Mesenchymal stem cell (in vitro differentiated cells and primary cell): ENCODE results near the gene RNF26.

Experiments
- DNase-seq: peaks from one replicate; pipeline ENCODE4 v3.0.0-alpha.2; 2013
- H2AFZ ChIP-seq: one replicate; pipeline ENCODE4 v1.6.1; 2013; ENCODE audit warnings: low read depth, mild to moderate bottlenecking, control low read depth, inconsistent platforms, low read length, moderate library complexity
- H2AK5ac ChIP-seq: 2 replicates; pipeline ENCODE4 v1.6.1; 2013; ENCODE audit warnings: low read length, moderate library complexity, mild to moderate bottlenecking, inconsistent platforms; ENCODE audit not compliant: severe bottlenecking
- H2BK120ac ChIP-seq: one replicate; pipeline ENCODE4 v1.6.1; 2013; ENCODE audit warnings: low read depth, mild to moderate bottlenecking, inconsistent platforms, low read length, moderate library complexity
- H2BK12ac ChIP-seq, 2 experiments: one replicate each; pipeline ENCODE4 v1.6.1; 2013; ENCODE audit warnings: inconsistent platforms in 2 of 2, low read length in 2 of 2, mild to moderate bottlenecking in 2 of 2, moderate library complexity in 2 of 2, control low read depth in 1 of 2
- H2BK15ac ChIP-seq: one replicate; pipeline ENCODE4 v1.6.1; 2013; ENCODE audit warnings: mild to moderate bottlenecking, low read depth, inconsistent platforms; ENCODE audit not compliant: poor library complexity, severe bottlenecking
- H2BK5ac ChIP-seq: 2 replicates; pipeline ENCODE4 v1.6.1; 2013; ENCODE audit warnings: low read depth, mild to moderate bottlenecking, low read length, control low read depth, inconsistent platforms; ENCODE audit not compliant: poor library complexity, severe bottlenecking
- H3K14ac ChIP-seq, 2 experiments: one replicate each; pipeline ENCODE4 v1.6.1; 2013; ENCODE audit warnings: inconsistent platforms in 2 of 2, low read length in 2 of 2, control low read depth in 1 of 2, mild to moderate bottlenecking in 1 of 2, moderate library complexity in 1 of 2
- H3K18ac ChIP-seq, 2 experiments: one replicate each; pipeline ENCODE4 v1.6.1; 2013; ENCODE audit warnings: inconsistent platforms in 2 of 2, low read length in 2 of 2, control low read depth in 1 of 2, low read depth in 1 of 2, mild to moderate bottlenecking in 1 of 2
- H3K23ac ChIP-seq, 2 experiments: one replicate each; pipeline ENCODE4 v1.6.1; 2013; ENCODE audit warnings: inconsistent platforms in 2 of 2, low read length in 2 of 2, mild to moderate bottlenecking in 2 of 2, moderate library complexity in 2 of 2, control low read depth in 1 of 2
- H3K27ac ChIP-seq: 2 replicates; pipeline ENCODE4 v1.5.1; 2013; ENCODE audit warnings: mild to moderate bottlenecking, moderate library complexity, low read length, control low read depth, inconsistent platforms; ENCODE audit not compliant: poor library complexity, severe bottlenecking
- H3K27me3 ChIP-seq, 2 experiments: 2 replicates each; pipeline versions ENCODE4 v1.6.1 to v1.7.0; 2013; ENCODE audit warnings: low read length in 2 of 2, mild to moderate bottlenecking in 2 of 2, moderate library complexity in 2 of 2, control low read depth in 1 of 2, inconsistent platforms in 1 of 2; ENCODE audit not compliant: control insufficient read depth in 1 of 2, insufficient read depth in 1 of 2
- H3K36me3 ChIP-seq, 2 experiments: 2 replicates each; pipeline versions ENCODE4 v1.6.1 to v1.7.0; 2013; ENCODE audit warnings: low read length in 2 of 2, control low read depth in 1 of 2, inconsistent platforms in 1 of 2, low read depth in 1 of 2, mild to moderate bottlenecking in 1 of 2; ENCODE audit not compliant: insufficient read depth in 2 of 2, control insufficient read depth in 1 of 2
- H3K4ac ChIP-seq, 2 experiments: one replicate each; pipeline ENCODE4 v1.6.1; 2013; ENCODE audit warnings: inconsistent platforms in 2 of 2, low read length in 2 of 2, mild to moderate bottlenecking in 2 of 2, moderate library complexity in 2 of 2, control low read depth in 1 of 2, low read depth in 1 of 2
- H3K4me1 ChIP-seq: 2 replicates; pipeline ENCODE4 v1.6.1; 2013; ENCODE audit warnings: low read depth, low read length, control low read depth; ENCODE audit not compliant: control insufficient read depth, insufficient read depth
- H3K4me2 ChIP-seq: 2 replicates; pipeline ENCODE4 v1.6.1; 2013; ENCODE audit warnings: low read length, mild to moderate bottlenecking, inconsistent platforms; ENCODE audit not compliant: poor library complexity, severe bottlenecking
- H3K4me3 ChIP-seq, 2 experiments: 2 replicates each; pipeline versions ENCODE4 v1.5.1 to v1.7.0; 2013; ENCODE audit warnings: low read length in 2 of 2, mild to moderate bottlenecking in 2 of 2, control low read depth in 1 of 2, low read depth in 1 of 2; ENCODE audit not compliant: insufficient read depth in 1 of 2
- H3K79me1 ChIP-seq: replicated peaks from 2 replicates; pipeline ENCODE4 v1.6.1; 2013; ENCODE audit warnings: mild to moderate bottlenecking, control low read depth, low read length, inconsistent platforms; ENCODE audit not compliant: poor library complexity, severe bottlenecking
- H3K9ac ChIP-seq: 2 replicates; pipeline ENCODE4 v1.7.0; 2013; ENCODE audit warnings: mild to moderate bottlenecking, low read length, moderate library complexity
- H3K9me3 ChIP-seq: 2 replicates; pipeline ENCODE4 v1.7.0; 2013; ENCODE audit warnings: mild to moderate bottlenecking, low read length; ENCODE audit not compliant: control insufficient read depth
- H4K8ac ChIP-seq: one replicate; pipeline ENCODE4 v1.6.1; 2013; ENCODE audit warnings: inconsistent platforms, mild to moderate bottlenecking, low read length, moderate library complexity
- H4K91ac ChIP-seq: one replicate; pipeline ENCODE4 v1.6.1; 2013; ENCODE audit warnings: mild to moderate bottlenecking, low read length, inconsistent platforms
- WGBS: methylation state at CpG from one replicate; pipeline ENCODE4 v1.1.7; 2013; ENCODE audit warnings: mixed read lengths; 5-methylcytosine and 5-hydroxymethylcytosine counted together

The RNF26 gene

GRCh38 chr11:119320240-119320775, 14.0 kb upstream of the RNF26 start:
- Histone ChIP-seq H3K4me1 (peaks cover 46% of the 10 kb centered on the region), H2BK120ac (peak overlapping the region; percentile 12), H2AFZ (peak overlapping the region; percentile 6), H3K9ac (peak overlapping the region; percentile 81), H3K4me2 (peak overlapping the region; percentile 90), H3K36me3 (no peaks in the 10 kb centered on the region), H3K23ac (no peak overlapping the region), H3K14ac (no peak overlapping the region), H3K27me3 (peaks cover 0 to 32% of the 10 kb centered on the region in 2 experiments), H2BK5ac (no peak overlapping the region), H2BK15ac (peak overlapping the region; percentile 99), H2AK5ac (peak overlapping the region; percentile 18), H3K9me3 (no peaks in the 10 kb centered on the region), H4K91ac (peak overlapping the region; percentile 92), H3K4ac (peak overlapping the region; percentile 29 to 58), H3K18ac (peak overlapping the region; percentile 58 to 65), H2BK12ac (no peak overlapping the region), H4K8ac (peak overlapping the region; percentile 87), H3K4me3 (peak overlapping the region in 1 of 2 experiments; percentile 76), H3K27ac (no peak overlapping the region), H3K79me1 (peaks cover 10% of the 10 kb centered on the region)
- DNase-seq: peak; percentile 51
- WGBS: 39% methylated on average over 17 of the region's 17 CpGs

- Histone ChIP-seq H3K79me1 (peaks cover 5% of the 10 kb centered on the region), H4K91ac (peak overlapping the region; percentile 95), H3K9ac (peak overlapping the region; percentile 81), H2AK5ac (peak overlapping the region; percentile 18), H3K27ac (peak overlapping the region; percentile 43), H3K27me3 (peaks cover 0 to 26% of the 10 kb centered on the region in 2 experiments), H2BK5ac (no peak overlapping the region), H3K4me3 (peak overlapping the region; percentile 52 to 76), H2BK120ac (peak overlapping the region; percentile 12), H4K8ac (peak overlapping the region; percentile 92), H3K4me2 (peak overlapping the region; percentile 90), H3K18ac (peak overlapping the region; percentile 74 to 95), H2BK12ac (peak overlapping the region; percentile 45 to 90), H3K9me3 (no peaks in the 10 kb centered on the region), H2BK15ac (peak overlapping the region; percentile 99), H3K4me1 (peaks cover 40% of the 10 kb centered on the region), H3K4ac (peak overlapping the region; percentile 87 to 88), H3K23ac (peak overlapping the region in 1 of 2 experiments; percentile 68), H2AFZ (peak overlapping the region; percentile 73), H3K36me3 (no peaks in the 10 kb centered on the region), H3K14ac (peak overlapping the region in 1 of 2 experiments; percentile 96)
- peak; percentile 82 for DNase-seq
- 2% methylated on average over 25 of the region's 60 CpGs for WGBS
Measured at GRCh38 chr11:119320776-119321524, 13.4 kb upstream of the RNF26 start.

- H3K9me3 ChIP-seq: no peaks in the 10 kb centered on the region
- H3K14ac ChIP-seq: no peak overlapping the region
- H3K9ac ChIP-seq: no peak overlapping the region
- H2BK15ac ChIP-seq: no peak overlapping the region
- H2AK5ac ChIP-seq: no peak overlapping the region
- no peak overlapping the region for H4K8ac ChIP-seq
- H4K91ac ChIP-seq: no peak overlapping the region
- no peak overlapping the region for H3K18ac ChIP-seq
- no peak overlapping the region for H3K4me2 ChIP-seq
- H3K4me3 ChIP-seq: no peak overlapping the region
- H3K27ac ChIP-seq: no peak overlapping the region
- no peak overlapping the region for H2BK12ac ChIP-seq
- no peak overlapping the region for H3K4ac ChIP-seq
- H3K79me1 ChIP-seq: no peaks in the 10 kb centered on the region
- H3K36me3 ChIP-seq: no peaks in the 10 kb centered on the region
- peak; percentile 24 for DNase-seq
- H2BK5ac ChIP-seq: no peak overlapping the region
- H3K27me3 ChIP-seq: peaks cover 0 to 14% of the 10 kb centered on the region in 2 experiments
- no peak overlapping the region for H2AFZ ChIP-seq
- peaks cover 35% of the 10 kb centered on the region for H3K4me1 ChIP-seq
- H2BK120ac ChIP-seq: no peak overlapping the region
- WGBS: 87% methylated on average over 6 of the region's 6 CpGs
- no peak overlapping the region for H3K23ac ChIP-seq
Measured at GRCh38 chr11:119322360-119322739, 12.0 kb upstream of the RNF26 start.

- Histone ChIP-seq H3K18ac (peak overlapping the region in 1 of 2 experiments; percentile 50), H2AFZ (no peak overlapping the region), H3K27me3 (peaks cover 0 to 9% of the 10 kb centered on the region in 2 experiments), H3K4me3 (no peak overlapping the region), H3K36me3 (no peaks in the 10 kb centered on the region), H2AK5ac (no peak overlapping the region), H3K4ac (no peak overlapping the region), H2BK15ac (no peak overlapping the region), H3K27ac (no peak overlapping the region), H4K91ac (no peak overlapping the region), H3K79me1 (no peaks in the 10 kb centered on the region), H3K9ac (no peak overlapping the region), H3K14ac (no peak overlapping the region), H4K8ac (no peak overlapping the region), H2BK12ac (no peak overlapping the region), H3K9me3 (no peaks in the 10 kb centered on the region), H2BK5ac (no peak overlapping the region), H3K23ac (no peak overlapping the region), H3K4me1 (peaks cover 30% of the 10 kb centered on the region), H2BK120ac (no peak overlapping the region), H3K4me2 (no peak overlapping the region)
- WGBS: 91% methylated on average over 20 of the region's 20 CpGs
- no peak for DNase-seq
Measured at GRCh38 chr11:119322921-119323531, 11.3 kb upstream of the RNF26 start.
